ENCODE measurements around the gene REN. TPM values are rescaled to one million over a fixed set of nuclear protein-coding genes. Genes with fewer than 3 reads are reported as not detected.
A peak's percentile ranks its signal among the peaks of the same experiment; 100 is the strongest.

REN gene
- under 1 TPM in 2 of 4 donors, not detected in 2; 0.38 to 0.99 TPM for total RNA-seq

GRCh38 chr1:204166219-204166618, at the start of gene REN:
REN (minus strand) TSS chr1:204166337; CDS start chr1:204166293, 44 bp downstream.
- Histone ChIP-seq H3K27me3 (peaks cover 0 to 17% (median 0%) of the 10 kb centered on the region in 4 donors), H3K4me1 (peaks cover 0 to 20% (median 3%) of the 10 kb centered on the region in 3 donors), H3K4me3 (no peak within 1 kb of the TSS), H3K27ac (no peak within 1 kb of the TSS), H3K36me3 (no peaks in the 10 kb centered on the region), H3K9me3 (peaks cover 0 to 20% (median 8%) of the 10 kb centered on the region in 3 donors)
- intact Hi-C loops (cut with DNase I) = no loop called here
- WGBS, 2 donors = 53 to 100% methylated on average over 2 to 5 of the region's 5 CpGs
- DNase-seq = no peak
- TF ChIP-seq POLR2A (IDR thresholded peaks at IDR 0.05) (no peak), CTCF (IDR thresholded peaks at IDR 0.05) (no peak)

GRCh38 chr1:204213668-204214662, 47.8 kb upstream of the REN start, which contains the start of gene GOLT1A:
GOLT1A (minus strand) TSS chr1:204213988; CDS start chr1:204213906, 82 bp downstream.
- no peak within 1 kb of the TSS for H3K27ac ChIP-seq

GRCh38 chr1:204212715-204213114, 46.6 kb upstream of the REN start:
- H3K36me3 ChIP-seq = no peaks in the 10 kb centered on the region
- WGBS, 2 donors = 83 to 87% methylated on average over 3 of the region's 3 CpGs
- intact Hi-C loops (cut with DNase I) = loop anchor here (5.0 kb wide), 1 partner anchor 155 kb away; no protein-coding TSS in a partner anchor

More at GRCh38 chr1:204213668-204214662, 47.8 kb upstream of the REN start, which contains the start of gene GOLT1A:
- H3K9me3 ChIP-seq = no peaks in the 10 kb centered on the region
- H3K4me3 ChIP-seq = peak within 1 kb of the TSS in 3 of 4 donors; percentile 23 to 47 (median 30)
- intact Hi-C loops (cut with DNase I) = loop anchor here (5.0 kb wide), 1 partner anchor 153 kb away; no protein-coding TSS in a partner anchor
- H3K36me3 ChIP-seq = no peaks in the 10 kb centered on the region
- H3K4me1 ChIP-seq = peaks cover 9 to 12% (median 10%) of the 10 kb centered on the region in 3 donors
- peaks cover 0 to 20% (median 0%) of the 10 kb centered on the region in 4 donors for H3K27me3 ChIP-seq
- no peak for DNase-seq
- peak in 5 of 6 experiments; percentile 55 to 78 (median 66) for TF ChIP-seq CTCF (IDR thresholded peaks at IDR 0.05)
- no peak for TF ChIP-seq POLR2A (IDR thresholded peaks at IDR 0.05)
- WGBS, 2 donors = 23 to 40% methylated on average over 7 to 9 of the region's 41 CpGs

GRCh38 chr1:204211046-204211445, 44.9 kb upstream of the REN start:
- intact Hi-C loops (cut with DNase I) = loop anchor here (5.0 kb wide), 1 partner anchor 156 kb away; no protein-coding TSS in a partner anchor
- DNase-seq = no peak

More at GRCh38 chr1:204212715-204213114, 46.6 kb upstream of the REN start:
- DNase-seq = no peak
- TF ChIP-seq CTCF (IDR thresholded peaks at IDR 0.05) (no peak), POLR2A (IDR thresholded peaks at IDR 0.05) (no peak)
- no peak overlapping the region for H3K4me3 ChIP-seq
- H3K4me1 ChIP-seq = peaks cover 9 to 12% (median 10%) of the 10 kb centered on the region in 3 donors
- peaks cover 0 to 20% (median 0%) of the 10 kb centered on the region in 4 donors for H3K27me3 ChIP-seq
- no peaks in the 10 kb centered on the region for H3K9me3 ChIP-seq
- no peak overlapping the region for H3K27ac ChIP-seq

More at GRCh38 chr1:204211046-204211445, 44.9 kb upstream of the REN start:
- H3K4me3 ChIP-seq = no peak overlapping the region
- no peak overlapping the region for H3K27ac ChIP-seq
- 85 to 93% methylated on average over 5 to 7 of the region's 7 CpGs for WGBS, 2 donors
- H3K9me3 ChIP-seq = no peaks in the 10 kb centered on the region
- H3K27me3 ChIP-seq = peaks cover 0 to 30% (median 0%) of the 10 kb centered on the region in 4 donors
- TF ChIP-seq POLR2A (IDR thresholded peaks at IDR 0.05) = no peak
- no peak for TF ChIP-seq CTCF (IDR thresholded peaks at IDR 0.05)
- no peaks in the 10 kb centered on the region for H3K36me3 ChIP-seq
- peaks cover 9 to 17% (median 10%) of the 10 kb centered on the region in 3 donors for H3K4me1 ChIP-seq
